OCI-LY7 (cell line): ENCODE results near the gene DTWD2.

Experiments
- EZH2phosphoT487 ChIP-seq: fragments of 200-600 bp; sonication (generic); IDR thresholded peaks from 2 replicates; pipeline ENCODE4 v1.6.1; 2018; ENCODE audit warnings: low read depth, borderline replicate concordance, mild to moderate bottlenecking, mixed run types, antibody characterized with exemption, low read length, moderate library complexity, mixed read lengths
- TF ChIP-seq, protein P1 (sequence below): fragments of 200-600 bp; sonication (generic); conservative IDR thresholded peaks from 2 replicates; pipeline ENCODE4 v1.5.1; 2014; ENCODE audit warnings: mild to moderate bottlenecking, antibody characterized with exemption, low read length, moderate library complexity, mixed read lengths

GRCh38 chr5:118952992-118953651, 35.2 kb downstream of the DTWD2 start:
- TF ChIP-seq, protein P1, sequence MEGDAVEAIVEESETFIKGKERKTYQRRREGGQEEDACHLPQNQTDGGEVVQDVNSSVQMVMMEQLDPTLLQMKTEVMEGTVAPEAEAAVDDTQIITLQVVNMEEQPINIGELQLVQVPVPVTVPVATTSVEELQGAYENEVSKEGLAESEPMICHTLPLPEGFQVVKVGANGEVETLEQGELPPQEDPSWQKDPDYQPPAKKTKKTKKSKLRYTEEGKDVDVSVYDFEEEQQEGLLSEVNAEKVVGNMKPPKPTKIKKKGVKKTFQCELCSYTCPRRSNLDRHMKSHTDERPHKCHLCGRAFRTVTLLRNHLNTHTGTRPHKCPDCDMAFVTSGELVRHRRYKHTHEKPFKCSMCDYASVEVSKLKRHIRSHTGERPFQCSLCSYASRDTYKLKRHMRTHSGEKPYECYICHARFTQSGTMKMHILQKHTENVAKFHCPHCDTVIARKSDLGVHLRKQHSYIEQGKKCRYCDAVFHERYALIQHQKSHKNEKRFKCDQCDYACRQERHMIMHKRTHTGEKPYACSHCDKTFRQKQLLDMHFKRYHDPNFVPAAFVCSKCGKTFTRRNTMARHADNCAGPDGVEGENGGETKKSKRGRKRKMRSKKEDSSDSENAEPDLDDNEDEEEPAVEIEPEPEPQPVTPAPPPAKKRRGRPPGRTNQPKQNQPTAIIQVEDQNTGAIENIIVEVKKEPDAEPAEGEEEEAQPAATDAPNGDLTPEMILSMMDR: no peak
- TF ChIP-seq EZH2phosphoT487: no peak
